SK-N-SH treated with all-trans-retinoic acid at 6 μM for 48 hours (cell line): Measurements from ENCODE around the gene TOPAZ1.

ENCODE experiments used
- BACH2 ChIP-seq: fragments of 250-450 bp; sonication (Bioruptor Pico); IDR thresholded peaks from 2 replicates; pipeline ENCODE4 v1.9.0; 2021; ENCODE audit warnings: mild to moderate bottlenecking, borderline replicate concordance
- ESRRG ChIP-seq: fragments of 250-450 bp; sonication (Bioruptor Pico); IDR thresholded peaks from 2 replicates; pipeline ENCODE4 v1.6.1; 2021; ENCODE audit warnings: mild to moderate bottlenecking
- PPARA ChIP-seq: fragments of 250-450 bp; sonication (Bioruptor Pico); IDR thresholded peaks from 2 replicates; pipeline ENCODE4 v1.5.0; 2020; ENCODE audit warnings: mild to moderate bottlenecking, borderline replicate concordance
- SNAI2 ChIP-seq: fragments of 250-450 bp; sonication (Bioruptor Pico); IDR thresholded peaks from 2 replicates; pipeline ENCODE4 v1.5.0; 2020; ENCODE audit warnings: mild to moderate bottlenecking, moderate library complexity
- TOX ChIP-seq: fragments of 250-450 bp; sonication (Bioruptor Pico); IDR thresholded peaks from 2 replicates; pipeline ENCODE4 v1.8.0; 2021; ENCODE audit warnings: mild to moderate bottlenecking, moderate library complexity, borderline replicate concordance
- ZC3H10 ChIP-seq: fragments of 250-450 bp; sonication (Bioruptor Pico); IDR thresholded peaks from 2 replicates; pipeline ENCODE4 v1.5.1; 2021; ENCODE audit warnings: mild to moderate bottlenecking, moderate library complexity
- ZNF70 ChIP-seq: fragments of 450-650 bp; formaldehyde crosslinking; IDR thresholded peaks from 2 replicates; pipeline ENCODE4 v1.5.0; 2020; ENCODE audit warnings: mild to moderate bottlenecking, moderate library complexity
- ZNF8 ChIP-seq: fragments of 450-650 bp; formaldehyde crosslinking; IDR thresholded peaks from 2 replicates; pipeline ENCODE4 v1.5.0; 2020; ENCODE audit warnings: mild to moderate bottlenecking, moderate library complexity
- TF ChIP-seq, protein P1 (sequence below): fragments of 250-450 bp; sonication (Bioruptor Pico); IDR thresholded peaks from 2 replicates; pipeline ENCODE4 v1.8.0; 2020; ENCODE audit warnings: mild to moderate bottlenecking, moderate library complexity, borderline replicate concordance
- TF ChIP-seq, protein P2 (sequence below): fragments of 250-450 bp; sonication (Bioruptor Pico); IDR thresholded peaks from 2 replicates; pipeline ENCODE4 v1.8.0; 2021; ENCODE audit warnings: low read depth, mild to moderate bottlenecking, moderate library complexity, borderline replicate concordance

DNA sequence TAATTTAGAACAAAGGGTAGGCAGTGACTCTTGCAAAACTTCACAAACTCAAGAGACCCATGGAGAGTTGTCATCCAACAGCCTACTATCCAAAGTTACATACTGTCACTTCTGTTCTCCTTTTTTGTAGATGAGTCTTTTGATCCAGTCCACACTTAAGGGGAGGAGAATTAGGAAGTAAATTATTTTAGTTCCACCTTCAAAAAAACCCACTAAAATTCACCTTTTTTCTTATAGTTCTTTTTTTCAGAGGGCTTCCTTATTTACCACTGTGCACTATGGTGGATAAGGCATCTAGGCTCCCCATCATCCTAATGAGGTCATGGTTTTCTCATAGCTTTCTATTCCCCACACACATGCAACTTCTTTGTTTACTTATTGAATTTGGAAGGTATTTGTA lies 88.3 kb downstream of the TOPAZ1 start:
- TF ChIP-seq, protein P1, sequence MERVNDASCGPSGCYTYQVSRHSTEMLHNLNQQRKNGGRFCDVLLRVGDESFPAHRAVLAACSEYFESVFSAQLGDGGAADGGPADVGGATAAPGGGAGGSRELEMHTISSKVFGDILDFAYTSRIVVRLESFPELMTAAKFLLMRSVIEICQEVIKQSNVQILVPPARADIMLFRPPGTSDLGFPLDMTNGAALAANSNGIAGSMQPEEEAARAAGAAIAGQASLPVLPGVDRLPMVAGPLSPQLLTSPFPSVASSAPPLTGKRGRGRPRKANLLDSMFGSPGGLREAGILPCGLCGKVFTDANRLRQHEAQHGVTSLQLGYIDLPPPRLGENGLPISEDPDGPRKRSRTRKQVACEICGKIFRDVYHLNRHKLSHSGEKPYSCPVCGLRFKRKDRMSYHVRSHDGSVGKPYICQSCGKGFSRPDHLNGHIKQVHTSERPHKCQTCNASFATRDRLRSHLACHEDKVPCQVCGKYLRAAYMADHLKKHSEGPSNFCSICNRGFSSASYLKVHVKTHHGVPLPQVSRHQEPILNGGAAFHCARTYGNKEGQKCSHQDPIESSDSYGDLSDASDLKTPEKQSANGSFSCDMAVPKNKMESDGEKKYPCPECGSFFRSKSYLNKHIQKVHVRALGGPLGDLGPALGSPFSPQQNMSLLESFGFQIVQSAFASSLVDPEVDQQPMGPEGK (CRISPR knock-in tag), result no peak
- TF ChIP-seq ZC3H10 (CRISPR knock-in tag) (no peak), PPARA (CRISPR knock-in tag) (no peak), TOX (CRISPR knock-in tag) (no peak), ZNF70 (no peak), SNAI2 (CRISPR knock-in tag) (no peak), ZNF8 (no peak), ESRRG (CRISPR knock-in tag) (no peak), BACH2 (no peak)
- TF ChIP-seq, protein P2, sequence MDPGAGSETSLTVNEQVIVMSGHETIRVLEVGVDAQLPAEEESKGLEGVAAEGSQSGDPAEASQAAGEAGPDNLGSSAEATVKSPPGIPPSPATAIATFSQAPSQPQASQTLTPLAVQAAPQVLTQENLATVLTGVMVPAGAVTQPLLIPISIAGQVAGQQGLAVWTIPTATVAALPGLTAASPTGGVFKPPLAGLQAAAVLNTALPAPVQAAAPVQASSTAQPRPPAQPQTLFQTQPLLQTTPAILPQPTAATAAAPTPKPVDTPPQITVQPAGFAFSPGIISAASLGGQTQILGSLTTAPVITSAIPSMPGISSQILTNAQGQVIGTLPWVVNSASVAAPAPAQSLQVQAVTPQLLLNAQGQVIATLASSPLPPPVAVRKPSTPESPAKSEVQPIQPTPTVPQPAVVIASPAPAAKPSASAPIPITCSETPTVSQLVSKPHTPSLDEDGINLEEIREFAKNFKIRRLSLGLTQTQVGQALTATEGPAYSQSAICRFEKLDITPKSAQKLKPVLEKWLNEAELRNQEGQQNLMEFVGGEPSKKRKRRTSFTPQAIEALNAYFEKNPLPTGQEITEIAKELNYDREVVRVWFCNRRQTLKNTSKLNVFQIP, result no peak
